ENCODE results near the gene LPAR3. TPM values are rescaled to one million over a fixed set of nuclear protein-coding genes. Genes with fewer than 3 reads are reported as not detected.
A peak's percentile ranks its signal among the peaks of the same experiment; 100 is the strongest.

The LPAR3 gene
- total and polyA plus RNA-seq, 2 of the 13 experiments (the other 11 are each of a cell fraction or from before 2014, with no cell fraction given): not detected

- TF ChIP-seq PRDM10 (CRISPR knock-in tag; IDR thresholded peaks at IDR 0.05; ENCODE audit: low read depth) (no peak), NCOA1 (CRISPR knock-in tag; IDR thresholded peaks at IDR 0.05) (no peak), E2F5 (CRISPR knock-in tag; conservative IDR thresholded peaks at IDR 0.05) (no peak), ZNF317 (CRISPR knock-in tag; IDR thresholded peaks at IDR 0.05) (peak; percentile 96), STAT5B (CRISPR knock-in tag; IDR thresholded peaks at IDR 0.05) (no peak), HOXA5 (CRISPR knock-in tag; IDR thresholded peaks at IDR 0.05) (no peak), BRD4 (CRISPR knock-in tag; IDR thresholded peaks at IDR 0.05) (no peak), TIGD3 (CRISPR knock-in tag; IDR thresholded peaks at IDR 0.05; ENCODE audit: borderline replicate concordance) (no peak), TBX3 (IDR thresholded peaks at IDR 0.05; ENCODE audit: borderline replicate concordance) (peak; percentile 89), RXRB (CRISPR knock-in tag; IDR thresholded peaks at IDR 0.05; ENCODE audit: borderline replicate concordance) (0 out of 2 replicates have a peak, but pooled peaks have one; percentile 29), IRF2 (CRISPR knock-in tag; IDR thresholded peaks at IDR 0.05) (no peak), ZFP91 (CRISPR knock-in tag; IDR thresholded peaks at IDR 0.05; ENCODE audit: borderline replicate concordance) (no peak), SMAD3 (CRISPR knock-in tag; IDR thresholded peaks at IDR 0.05) (no peak), TBP (CRISPR knock-in tag; IDR thresholded peaks at IDR 0.05) (no peak), SOX5 (CRISPR knock-in tag; IDR thresholded peaks at IDR 0.05; ENCODE audit: borderline replicate concordance) (peak; percentile 67; the same call in 1 of the 2 replicates), ZNF263 (CRISPR knock-in tag; IDR thresholded peaks at IDR 0.05) (no peak), MTA3 (CRISPR knock-in tag; IDR thresholded peaks at IDR 0.05) (no peak), IRF1 (CRISPR knock-in tag; IDR thresholded peaks at IDR 0.05; ENCODE audit: low read depth) (no peak), ZNF563 (CRISPR knock-in tag; IDR thresholded peaks at IDR 0.05) (no peak), ZNF441 (CRISPR knock-in tag; IDR thresholded peaks at IDR 0.05; ENCODE audit: borderline replicate concordance) (no peak), NR2F6 (IDR thresholded peaks at IDR 0.05) (no peak), NR2F6 (CRISPR knock-in tag; IDR thresholded peaks at IDR 0.05) (peak; percentile 33; the same call in 1 of the 2 replicates)
Measured at GRCh38 chr1:84795966-84796600, 96.9 kb downstream of the LPAR3 start (continued).

Measured in HepG2 (cell line).